GM19240 (cell line): Measurements from ENCODE around the gene TUBA1C.

ENCODE experiments used
- DNase-seq: peaks from one replicate; pipeline ENCODE4 v3.0.0; 2011; ENCODE audit warnings: low spot score; ENCODE audit not compliant: insufficient read length

Gene TUBA1C

DNA sequence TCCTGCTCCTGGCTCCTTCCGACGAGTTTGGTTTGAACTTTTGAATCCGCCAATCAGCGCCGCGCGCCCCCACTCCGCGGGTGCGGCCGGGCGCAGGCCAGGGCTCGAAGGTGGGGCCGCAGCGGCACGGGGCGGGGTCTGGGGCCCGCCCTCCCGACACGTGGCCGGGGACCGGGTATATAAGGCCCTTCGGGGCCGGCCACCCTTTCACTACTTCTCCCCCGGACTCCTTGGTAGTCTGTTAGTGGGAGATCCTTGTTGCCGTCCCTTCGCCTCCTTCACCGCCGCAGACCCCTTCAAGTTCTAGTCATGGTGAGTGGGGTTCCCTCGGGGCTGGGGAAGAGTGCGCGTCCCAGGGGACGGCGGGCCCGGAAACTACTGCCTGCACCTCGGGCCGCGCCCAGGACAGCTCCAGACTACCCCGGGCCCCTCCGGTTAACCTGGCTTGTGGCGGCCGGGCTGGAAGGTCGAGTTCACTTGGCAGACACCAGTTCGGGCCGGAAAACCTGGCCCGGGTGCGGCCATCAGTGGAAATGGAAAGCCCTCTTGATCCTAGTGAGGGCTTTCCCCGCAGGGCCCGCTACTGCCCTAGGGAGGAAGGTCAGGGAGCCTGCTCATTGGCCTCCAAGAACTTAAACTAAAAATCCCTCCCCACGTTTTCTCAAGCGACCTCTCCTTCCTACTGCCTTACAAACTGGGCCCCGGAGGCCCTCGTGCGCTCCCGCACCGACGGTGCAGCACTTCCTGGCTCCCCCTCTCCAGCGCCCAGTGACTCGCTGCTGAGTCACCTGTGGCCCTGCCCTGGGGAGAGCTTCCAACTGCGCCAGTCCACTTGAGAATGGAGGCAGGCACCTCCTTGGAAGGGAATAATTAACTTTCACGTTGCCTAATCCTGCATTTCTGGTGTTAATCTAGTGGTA is at the start of gene TUBA1C:
TSS of gene TUBA1C (plus strand) at position 210 of the 920 bp plus-strand sequence. CDS start at position 310, 100 bp downstream.
- peak; percentile 93 for DNase-seq

GRCh38 chr12:49219417-49220026 is 45.4 kb upstream of the TUBA1C start:
- no peak for DNase-seq

GRCh38 chr12:49220972-49221371 is 43.9 kb upstream of the TUBA1C start:
- DNase-seq: no peak

DNA sequence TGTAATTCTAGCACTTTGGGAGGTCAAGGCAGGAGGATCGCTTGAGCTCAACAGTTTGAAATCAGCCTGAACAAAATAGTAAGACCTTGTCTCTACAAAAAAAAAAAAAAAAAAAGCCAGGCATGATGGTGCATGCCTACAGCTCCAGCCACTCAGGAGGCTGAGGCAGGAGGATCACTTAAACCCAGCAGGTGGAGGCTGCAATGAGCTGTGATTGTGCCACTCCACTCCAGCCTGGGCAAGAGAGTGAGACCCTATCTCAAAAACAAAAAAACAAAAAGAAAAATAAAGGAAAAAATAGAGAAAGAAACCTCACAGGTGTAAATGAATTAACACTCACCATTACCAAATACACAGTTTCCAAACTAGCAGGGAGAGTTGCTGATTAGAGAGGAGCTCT is 41.8 kb upstream of the TUBA1C start:
- DNase-seq: no peak

GRCh38 chr12:49223590-49224369 is 41.1 kb upstream of the TUBA1C start:
- no peak for DNase-seq

DNA sequence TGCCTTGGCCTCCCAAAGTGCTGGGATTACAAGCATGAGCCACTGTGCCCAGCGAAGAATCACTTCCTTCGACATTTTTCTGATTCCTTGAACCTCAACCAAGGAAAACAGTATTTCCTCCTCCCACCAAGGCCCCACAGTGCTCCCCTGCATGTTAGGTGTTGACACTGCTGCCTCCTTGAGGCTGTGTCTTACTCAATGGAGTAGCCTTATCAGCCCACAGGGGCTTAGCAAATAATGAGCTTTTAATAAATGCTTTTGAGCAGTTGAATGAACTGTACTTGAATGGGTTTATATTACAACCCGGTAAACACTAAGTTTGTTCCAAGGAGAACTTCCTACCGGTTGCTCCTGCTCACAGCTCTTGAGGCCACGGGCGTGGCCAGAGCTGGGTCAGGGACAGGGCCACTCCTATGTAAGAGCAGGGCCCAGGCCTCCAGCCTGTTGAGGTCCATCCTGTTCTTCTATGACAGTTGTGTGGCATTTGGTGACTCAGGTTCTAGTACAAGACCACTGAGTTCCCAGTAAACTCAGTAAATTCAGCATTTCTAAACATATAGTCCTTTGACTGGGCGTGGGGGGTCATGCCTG is 39.2 kb upstream of the TUBA1C start:
- no peak for DNase-seq

- DNase-seq: no peak
Observed at GRCh38 chr12:49227713-49228112, 37.2 kb upstream of the TUBA1C start.

DNA sequence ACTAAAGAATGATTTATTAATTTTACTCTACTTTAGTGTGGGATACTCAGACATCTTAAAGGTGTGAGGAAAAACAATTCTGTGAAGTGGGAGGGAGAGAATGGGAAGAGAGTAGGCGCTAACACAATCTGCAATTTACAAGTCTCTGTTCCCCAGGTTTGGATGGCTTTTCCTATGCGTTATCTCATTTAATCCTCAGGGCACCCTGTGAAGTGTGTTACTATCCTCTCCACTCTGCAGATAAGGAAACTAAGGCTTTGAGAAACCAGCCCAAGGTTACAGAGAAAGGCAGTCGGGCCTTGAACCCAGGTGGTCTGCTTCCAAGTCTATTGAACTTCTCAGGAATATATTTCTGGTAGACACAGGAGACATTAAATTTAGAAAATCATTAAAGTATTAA is 36.2 kb upstream of the TUBA1C start:
- DNase-seq: no peak

DNA sequence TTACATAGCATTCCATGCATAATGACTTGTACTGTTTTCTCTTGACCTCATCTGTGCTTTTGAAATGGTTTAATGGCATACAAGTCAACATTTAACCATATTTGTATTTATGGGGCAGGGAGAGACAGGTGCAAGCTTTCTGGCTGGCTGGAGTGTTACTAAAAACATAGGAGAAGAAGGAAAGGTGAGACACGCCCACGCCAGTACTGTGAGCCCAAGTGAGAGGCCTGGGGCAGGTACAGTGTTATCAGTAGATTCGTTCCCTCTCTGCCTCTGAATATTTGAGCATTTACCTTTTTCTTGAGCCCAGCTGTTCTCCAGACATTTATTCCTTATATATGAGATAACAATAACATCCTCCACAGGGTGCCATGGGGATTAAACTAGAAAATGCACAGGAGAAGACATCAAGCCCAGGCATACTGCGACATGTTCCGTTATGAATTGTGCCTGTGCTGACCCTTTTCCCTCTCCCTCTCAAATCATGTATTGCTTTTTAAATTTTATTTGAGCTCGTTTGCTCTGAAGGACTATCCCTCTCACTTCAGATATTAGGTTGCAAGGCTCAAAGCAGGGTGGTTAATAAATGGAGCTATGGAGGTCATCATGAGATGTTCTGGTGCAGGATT is 34.6 kb upstream of the TUBA1C start:
- DNase-seq: no peak

- DNase-seq: no peak
Observed at GRCh38 chr12:49230805-49231194, 34.1 kb upstream of the TUBA1C start.

DNA sequence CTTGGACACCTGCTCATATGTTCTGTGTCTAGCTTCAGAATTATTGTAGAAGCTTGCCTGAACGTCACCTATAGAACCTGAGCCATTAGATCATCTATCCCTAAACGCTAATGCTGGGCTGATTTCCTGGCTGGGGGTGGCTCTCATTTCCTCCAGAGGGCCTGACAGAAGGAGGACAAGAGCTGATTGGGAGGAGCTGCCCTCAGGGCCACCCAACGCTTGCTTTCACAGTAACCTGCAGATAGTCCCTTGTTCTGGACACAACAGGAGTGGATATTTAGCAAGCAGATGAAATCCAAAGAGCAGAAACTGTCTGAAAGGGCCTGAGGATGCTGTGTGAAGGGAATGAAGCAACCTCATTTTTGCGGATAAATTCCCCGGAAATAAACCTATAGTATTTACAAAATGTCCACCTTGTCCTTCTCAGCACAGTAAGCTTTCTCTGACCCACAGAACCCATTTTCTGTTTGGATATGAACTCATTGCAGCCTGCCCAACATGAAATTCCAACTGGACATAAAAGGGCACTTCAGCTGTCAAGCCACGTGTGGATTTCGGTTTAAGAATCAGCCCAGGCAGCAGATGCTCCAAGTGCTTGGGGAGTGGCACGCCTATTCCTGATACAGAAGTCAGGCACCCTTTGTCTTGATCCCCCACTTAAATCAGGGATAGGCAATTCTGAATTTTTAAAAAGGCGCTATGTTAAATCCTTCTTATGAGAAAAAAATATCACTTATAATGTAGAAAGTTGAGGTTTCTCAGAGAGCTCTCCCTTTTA is 32.8 kb upstream of the TUBA1C start:
- DNase-seq: no peak

DNA sequence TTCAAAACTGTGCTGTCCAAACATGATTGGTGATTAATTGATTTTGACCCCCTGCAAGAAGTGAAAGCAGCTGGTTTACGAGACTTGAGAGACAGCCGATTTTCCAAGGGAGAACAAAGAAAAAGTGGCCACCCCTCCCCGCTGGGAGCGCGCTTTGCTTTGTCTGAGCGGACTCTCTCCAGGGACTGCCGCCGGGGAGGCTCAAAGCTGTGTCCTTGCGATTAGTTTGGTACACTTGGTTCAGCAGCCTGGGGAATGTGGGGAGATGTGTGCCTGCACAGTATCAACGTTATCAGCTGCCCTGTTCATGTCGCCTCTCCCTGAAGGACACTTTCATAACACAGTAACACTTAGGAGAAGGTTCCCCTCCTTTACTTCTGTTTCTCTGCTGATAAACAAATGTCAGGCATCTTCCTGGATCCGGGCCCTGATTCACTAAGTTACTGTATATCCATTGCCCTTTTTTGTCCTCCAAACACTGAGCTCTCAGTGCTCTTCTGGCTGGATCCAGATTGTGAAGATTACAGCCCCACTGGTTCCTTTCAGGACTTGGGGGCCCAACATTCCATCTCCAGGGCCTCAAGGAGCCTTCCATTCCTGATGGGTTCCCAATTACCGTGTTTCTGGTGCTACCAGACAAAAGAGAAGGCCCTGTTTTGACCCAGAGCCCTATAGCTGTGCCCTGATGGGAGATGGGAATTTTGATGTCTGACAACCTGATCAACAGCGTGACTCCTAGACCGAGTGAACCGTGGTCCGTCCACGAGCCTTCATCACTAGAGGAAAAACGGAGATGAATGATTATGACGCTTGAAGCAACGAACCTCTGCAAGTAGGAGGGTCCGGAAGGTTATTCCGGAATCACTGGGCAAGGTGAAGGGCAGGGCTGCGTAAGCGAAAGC is 31.7 kb upstream of the TUBA1C start:
- no peak for DNase-seq

GRCh38 chr12:49233842-49234526 is 30.9 kb upstream of the TUBA1C start:
- no peak for DNase-seq

DNA sequence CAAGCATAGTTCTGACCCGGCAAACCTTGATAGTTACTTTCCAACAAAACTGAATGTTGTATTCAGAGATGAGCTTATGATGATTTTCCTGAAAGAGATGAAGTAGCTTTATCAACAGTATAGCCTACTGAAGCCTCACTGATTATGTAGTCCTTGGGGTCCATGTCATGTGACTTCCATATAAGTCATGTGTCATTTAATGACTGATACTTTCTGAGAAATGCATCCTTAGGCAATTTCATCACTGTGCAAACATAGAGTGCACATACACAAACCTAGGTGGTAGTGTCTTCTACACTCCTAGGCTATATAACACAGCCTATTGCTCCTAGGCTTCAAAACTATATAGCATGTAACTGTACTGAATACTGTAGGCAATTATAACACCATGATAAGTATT is 28.5 kb upstream of the TUBA1C start:
- DNase-seq: no peak

GRCh38 chr12:49243631-49244030 is 21.3 kb upstream of the TUBA1C start:
- no peak for DNase-seq

GRCh38 chr12:49244176-49244575 is 20.7 kb upstream of the TUBA1C start:
- DNase-seq: no peak

DNA sequence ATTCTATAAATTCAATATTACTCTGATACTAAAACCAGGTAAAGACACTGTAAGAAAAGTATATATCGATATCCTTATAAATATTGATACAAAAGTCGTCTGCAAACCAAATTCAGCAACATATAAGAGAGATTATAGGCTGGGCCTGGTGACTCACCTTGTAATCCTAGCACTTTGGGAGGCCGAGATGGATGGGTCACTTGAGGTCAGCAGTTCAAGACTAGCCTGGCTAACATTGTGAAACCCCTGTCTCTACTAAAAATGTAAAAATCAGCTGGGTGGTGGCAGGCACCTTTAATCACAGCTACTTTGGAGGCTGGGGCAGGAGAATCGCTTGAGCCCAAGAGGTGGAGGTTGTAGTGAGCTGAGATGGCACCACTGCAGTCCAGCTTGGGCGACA is 13.5 kb upstream of the TUBA1C start:
- DNase-seq: no peak

GRCh38 chr12:49253033-49253623 is 11.8 kb upstream of the TUBA1C start:
- DNase-seq: no peak
